NCI-H187 (cell line): ENCODE data around the gene SMARCA2.

Experiments used
- DNase-seq, 2 experiments: peaks; one replicate each; lab custom pipeline; 2025; lab: John Stamatoyannopoulos, UW

SMARCA2 gene

GRCh38 chr9:2014696-2015580, at the start of gene SMARCA2:
TSS of gene SMARCA2 (plus strand) at chr9:2015347. CDS start at chr9:2029023, 13,676 bp downstream.
- peak; percentile 86 to 96 for DNase-seq

- no peak for DNase-seq
Observed at GRCh38 chr9:1966725-1967366, 48.3 kb upstream of the SMARCA2 start.

- no peak for DNase-seq
Observed at GRCh38 chr9:1969160-1969559, 46.0 kb upstream of the SMARCA2 start.

GRCh38 chr9:1969898-1970297, 45.2 kb upstream of the SMARCA2 start:
- no peak for DNase-seq

GRCh38 chr9:1972672-1973071, 42.5 kb upstream of the SMARCA2 start:
- DNase-seq = no peak

GRCh38 chr9:1977026-1977425, 38.1 kb upstream of the SMARCA2 start:
- DNase-seq = no peak

GRCh38 chr9:1978941-1979340, 36.2 kb upstream of the SMARCA2 start:
- DNase-seq = no peak

GRCh38 chr9:1979741-1980367, 35.3 kb upstream of the SMARCA2 start:
- no peak for DNase-seq

- DNase-seq = no peak
Observed at GRCh38 chr9:1980387-1980786, 34.8 kb upstream of the SMARCA2 start.

GRCh38 chr9:1982074-1982473, 33.1 kb upstream of the SMARCA2 start:
- DNase-seq = no peak

GRCh38 chr9:1986341-1986740, 28.8 kb upstream of the SMARCA2 start:
- no peak for DNase-seq

GRCh38 chr9:1989500-1989899, 25.6 kb upstream of the SMARCA2 start:
- no peak for DNase-seq

GRCh38 chr9:1994180-1994579, 21.0 kb upstream of the SMARCA2 start:
- no peak for DNase-seq

- DNase-seq = no peak
Observed at GRCh38 chr9:1995084-1995483, 20.1 kb upstream of the SMARCA2 start.

GRCh38 chr9:1996156-1996555, 19.0 kb upstream of the SMARCA2 start:
- DNase-seq = no peak

- DNase-seq = no peak
Observed at GRCh38 chr9:1997646-1998045, 17.5 kb upstream of the SMARCA2 start.

GRCh38 chr9:1998111-1998510, 17.0 kb upstream of the SMARCA2 start:
- no peak for DNase-seq

- DNase-seq = no peak
Observed at GRCh38 chr9:2000314-2000713, 14.8 kb upstream of the SMARCA2 start.

GRCh38 chr9:2008372-2008771, 6.8 kb upstream of the SMARCA2 start:
- DNase-seq = no peak

- DNase-seq = no peak
Observed at GRCh38 chr9:2012347-2012746, 2.8 kb upstream of the SMARCA2 start.

- DNase-seq = no peak
Observed at GRCh38 chr9:2013743-2014475, 1.2 kb upstream of the SMARCA2 start.
